Astrocyte of the cerebellum (primary cell): ENCODE data around the gene RIPOR1.
A peak's percentile ranks its signal among the peaks of the same experiment; 100 is the strongest.

Source experiments
- DNase-seq: peaks from one replicate; pipeline ENCODE4 v3.0.0-alpha.2; 2011; ENCODE audit warnings: low read depth
- H3K4me3 ChIP-seq: 2 replicates; pipeline ENCODE4 v1.5.1; 2011; ENCODE audit warnings: mild to moderate bottlenecking, low read depth, low read length, moderate library complexity
- in situ Hi-C: cut with HindIII; loops from 2 replicates; pipeline ENCODE4 v1.10.0; 2017; ENCODE audit warnings: low sequenced_read_pairs
- TF ChIP-seq, protein P1 (sequence below): IDR thresholded peaks from 2 replicates; pipeline ENCODE4 v1.5.1; 2012; ENCODE audit warnings: low read length, low read depth, moderate library complexity, mild to moderate bottlenecking; ENCODE audit errors: missing control alignments

RIPOR1 gene

GRCh38 chr16:67544329-67544841 is 15.8 kb downstream of the RIPOR1 start:
- in situ Hi-C loops: no loop called here
- no peak for DNase-seq
- H3K4me3 ChIP-seq: no peak overlapping the region
- TF ChIP-seq, protein P1, sequence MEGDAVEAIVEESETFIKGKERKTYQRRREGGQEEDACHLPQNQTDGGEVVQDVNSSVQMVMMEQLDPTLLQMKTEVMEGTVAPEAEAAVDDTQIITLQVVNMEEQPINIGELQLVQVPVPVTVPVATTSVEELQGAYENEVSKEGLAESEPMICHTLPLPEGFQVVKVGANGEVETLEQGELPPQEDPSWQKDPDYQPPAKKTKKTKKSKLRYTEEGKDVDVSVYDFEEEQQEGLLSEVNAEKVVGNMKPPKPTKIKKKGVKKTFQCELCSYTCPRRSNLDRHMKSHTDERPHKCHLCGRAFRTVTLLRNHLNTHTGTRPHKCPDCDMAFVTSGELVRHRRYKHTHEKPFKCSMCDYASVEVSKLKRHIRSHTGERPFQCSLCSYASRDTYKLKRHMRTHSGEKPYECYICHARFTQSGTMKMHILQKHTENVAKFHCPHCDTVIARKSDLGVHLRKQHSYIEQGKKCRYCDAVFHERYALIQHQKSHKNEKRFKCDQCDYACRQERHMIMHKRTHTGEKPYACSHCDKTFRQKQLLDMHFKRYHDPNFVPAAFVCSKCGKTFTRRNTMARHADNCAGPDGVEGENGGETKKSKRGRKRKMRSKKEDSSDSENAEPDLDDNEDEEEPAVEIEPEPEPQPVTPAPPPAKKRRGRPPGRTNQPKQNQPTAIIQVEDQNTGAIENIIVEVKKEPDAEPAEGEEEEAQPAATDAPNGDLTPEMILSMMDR: no peak

DNA sequence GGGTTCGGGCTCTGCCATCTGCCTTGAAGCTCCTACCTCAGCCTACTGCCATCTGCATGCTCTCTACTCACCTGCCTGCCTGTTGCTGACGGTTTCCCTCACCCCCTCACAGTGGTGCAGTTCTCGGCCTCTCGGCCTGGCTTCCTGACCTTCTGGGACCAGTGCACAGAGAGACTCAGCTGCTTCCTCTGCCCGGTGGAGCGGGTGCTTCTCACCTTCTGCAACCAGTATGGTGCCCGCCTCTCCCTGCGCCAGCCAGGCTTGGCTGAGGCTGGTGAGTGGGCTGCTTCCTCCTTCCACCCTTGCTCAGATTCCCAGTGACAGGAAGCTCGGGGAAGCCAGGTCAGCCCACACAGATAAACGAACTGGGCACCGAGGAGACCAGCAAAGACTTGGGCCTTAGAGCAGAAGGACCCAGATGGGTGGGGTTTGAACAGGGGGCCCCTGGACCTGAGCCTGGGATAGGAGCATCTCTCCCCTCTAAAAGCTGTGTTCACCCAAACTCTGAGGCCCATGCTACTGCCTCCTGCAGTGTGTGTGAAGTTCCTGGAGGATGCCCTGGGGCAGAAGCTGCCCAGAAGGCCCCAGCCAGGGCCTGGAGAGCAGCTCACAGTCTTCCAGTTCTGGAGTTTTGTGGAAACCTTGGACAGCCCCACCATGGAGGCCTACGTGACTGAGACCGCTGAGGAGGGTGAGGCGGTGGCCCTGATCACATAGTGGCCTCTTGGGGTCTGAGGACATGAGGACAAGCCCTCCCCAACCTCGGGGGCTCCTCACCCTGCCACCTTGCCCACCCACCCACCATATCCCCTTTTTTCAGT is 16.4 kb downstream of the RIPOR1 start:
- no peak for DNase-seq
- in situ Hi-C loops: no loop called here
- no peak overlapping the region for H3K4me3 ChIP-seq
- TF ChIP-seq, protein P1: no peak

DNA sequence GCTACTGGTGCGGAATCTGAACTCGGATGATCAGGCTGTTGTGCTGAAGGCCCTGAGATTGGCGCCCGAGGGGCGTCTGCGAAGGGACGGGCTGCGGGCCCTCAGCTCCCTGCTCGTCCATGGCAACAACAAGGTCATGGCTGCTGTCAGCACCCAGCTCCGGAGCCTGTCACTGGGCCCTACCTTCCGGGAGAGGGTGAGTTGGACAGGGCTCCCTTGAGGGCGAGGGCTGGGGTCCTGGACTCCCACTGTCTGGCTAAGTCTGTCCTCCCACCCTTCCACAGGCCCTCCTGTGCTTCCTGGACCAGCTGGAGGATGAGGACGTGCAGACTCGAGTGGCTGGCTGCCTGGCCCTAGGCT is 17.0 kb downstream of the RIPOR1 start:
- no peak for DNase-seq
- TF ChIP-seq, protein P1: no peak
- H3K4me3 ChIP-seq: no peak overlapping the region
- in situ Hi-C loops: no loop called here

DNA sequence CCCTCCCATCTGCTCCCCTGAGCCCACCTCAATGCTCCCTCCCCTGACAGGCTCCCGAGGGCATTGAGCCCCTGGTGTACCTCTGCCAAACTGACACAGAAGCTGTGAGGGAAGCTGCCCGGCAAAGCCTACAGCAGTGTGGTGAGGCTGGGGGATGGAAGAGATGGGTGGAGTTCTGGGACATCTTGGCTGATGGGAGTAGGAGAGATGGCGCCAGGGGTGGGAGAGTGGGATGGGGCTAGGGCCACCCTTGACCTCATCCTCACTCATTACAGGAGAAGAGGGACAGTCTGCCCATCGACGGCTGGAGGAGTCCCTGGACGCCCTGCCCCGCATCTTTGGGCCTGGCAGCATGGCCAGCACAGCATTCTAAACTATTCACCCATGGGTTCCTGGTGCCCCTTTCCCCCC is 17.5 kb downstream of the RIPOR1 start:
- H3K4me3 ChIP-seq: no peak overlapping the region
- TF ChIP-seq, protein P1: no peak
- in situ Hi-C loops: no loop called here
- no peak for DNase-seq

DNA sequence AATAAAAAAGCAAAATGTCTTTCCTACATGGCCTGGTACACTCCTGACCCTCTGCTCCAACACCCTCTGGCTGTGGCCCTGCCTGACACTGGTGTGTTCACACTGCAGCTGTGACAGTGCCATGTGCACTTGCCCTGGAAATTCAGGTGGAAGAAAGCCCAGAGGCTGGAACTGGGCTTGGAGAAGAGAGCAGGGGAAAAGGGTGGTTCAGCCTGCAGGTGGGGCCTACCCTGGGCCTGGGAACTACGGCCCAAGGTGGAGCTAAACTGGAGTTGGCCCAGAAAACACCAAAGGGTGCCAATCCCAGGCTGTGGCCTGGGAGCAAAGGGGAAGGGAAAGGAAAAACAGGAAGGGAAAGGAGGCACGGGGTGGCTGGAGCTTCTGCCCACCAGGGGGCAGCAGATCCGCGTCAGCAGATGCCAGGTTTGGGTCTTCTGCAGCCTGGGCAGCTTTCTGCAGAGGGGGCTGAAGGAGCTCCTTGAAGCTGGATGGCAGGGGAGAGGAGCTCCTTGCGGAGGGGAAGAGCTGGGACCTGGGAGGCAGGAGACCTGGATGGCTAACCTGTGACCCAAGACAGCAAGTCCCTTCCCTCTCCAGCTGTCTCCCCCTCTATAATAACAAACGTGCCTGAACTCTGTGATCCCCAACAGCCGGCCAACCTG is 18.3 kb downstream of the RIPOR1 start:
- TF ChIP-seq, protein P1: peak; percentile 91
- in situ Hi-C loops: no loop called here
- DNase-seq: no peak
- no peak overlapping the region for H3K4me3 ChIP-seq

- DNase-seq: no peak
- TF ChIP-seq, protein P1: no peak
- H3K4me3 ChIP-seq: no peak overlapping the region
- in situ Hi-C loops: no loop called here
Measured at GRCh38 chr16:67547423-67548264, 19.0 kb downstream of the RIPOR1 start.
